ENCODE data around the gene ATP5F1D. TPM values are rescaled to one million over a fixed set of nuclear protein-coding genes. Genes with fewer than 3 reads are reported as not detected.
A peak's percentile ranks its signal among the peaks of the same experiment; 100 is the strongest.

The ATP5F1D gene
- total and polyA plus RNA-seq, 2 of the 13 experiments (the other 11 are each of a cell fraction or from before 2014, with no cell fraction given) = 39.4 to 78.7 TPM

GRCh38 chr19:1244693-1245451 is 3.3 kb downstream of the ATP5F1D start (continued):
- TF ChIP-seq DMTF1 (CRISPR knock-in tag; IDR thresholded peaks at IDR 0.05) (0 out of 2 replicates have a peak, but pooled peaks have one; percentile 45), HNF1A (IDR thresholded peaks at IDR 0.05; ENCODE audit: low read depth) (0 out of 2 replicates have a peak, but pooled peaks have one; percentile 51), HNF1A (CRISPR knock-in tag; IDR thresholded peaks at IDR 0.05; ENCODE audit: borderline replicate concordance) (peak; percentile 81), ZMYM3 (CRISPR knock-in tag; IDR thresholded peaks at IDR 0.05) (peak; percentile 68; the same call in 1 of the 2 replicates), EED (CRISPR knock-in tag; IDR thresholded peaks at IDR 0.05) (0 out of 2 replicates have a peak, but pooled peaks have one; percentile 50), ZNF772 (CRISPR knock-in tag; IDR thresholded peaks at IDR 0.05) (peak; percentile 83), PRMT3 (CRISPR knock-in tag; IDR thresholded peaks at IDR 0.05; ENCODE audit: borderline replicate concordance, low read depth) (no peak), ZNF609 (CRISPR knock-in tag; IDR thresholded peaks at IDR 0.05; ENCODE audit: borderline replicate concordance) (peak; percentile 90; the same call in 1 of the 2 replicates), TGIF2 (CRISPR knock-in tag; IDR thresholded peaks at IDR 0.05) (0 out of 2 replicates have a peak, but pooled peaks have one; percentile 62), SKIL (CRISPR knock-in tag; IDR thresholded peaks at IDR 0.05; ENCODE audit: borderline replicate concordance) (peak; percentile 99), KDM5A (IDR thresholded peaks at IDR 0.05; ENCODE audit: borderline replicate concordance, low read length) (peak; percentile 3; the same call in 1 of the 2 replicates), ZNF691 (CRISPR knock-in tag; IDR thresholded peaks at IDR 0.05; ENCODE audit: borderline replicate concordance, low read depth) (peak; percentile 62)

All from HepG2 (cell line).